ENCODE data around the gene CYP26B1. TPM values are rescaled to one million over a fixed set of nuclear protein-coding genes. Genes with fewer than 3 reads are reported as not detected.

Gene CYP26B1
- total RNA-seq, 1 experiment from 2014 or later: 1.7 TPM

DNA sequence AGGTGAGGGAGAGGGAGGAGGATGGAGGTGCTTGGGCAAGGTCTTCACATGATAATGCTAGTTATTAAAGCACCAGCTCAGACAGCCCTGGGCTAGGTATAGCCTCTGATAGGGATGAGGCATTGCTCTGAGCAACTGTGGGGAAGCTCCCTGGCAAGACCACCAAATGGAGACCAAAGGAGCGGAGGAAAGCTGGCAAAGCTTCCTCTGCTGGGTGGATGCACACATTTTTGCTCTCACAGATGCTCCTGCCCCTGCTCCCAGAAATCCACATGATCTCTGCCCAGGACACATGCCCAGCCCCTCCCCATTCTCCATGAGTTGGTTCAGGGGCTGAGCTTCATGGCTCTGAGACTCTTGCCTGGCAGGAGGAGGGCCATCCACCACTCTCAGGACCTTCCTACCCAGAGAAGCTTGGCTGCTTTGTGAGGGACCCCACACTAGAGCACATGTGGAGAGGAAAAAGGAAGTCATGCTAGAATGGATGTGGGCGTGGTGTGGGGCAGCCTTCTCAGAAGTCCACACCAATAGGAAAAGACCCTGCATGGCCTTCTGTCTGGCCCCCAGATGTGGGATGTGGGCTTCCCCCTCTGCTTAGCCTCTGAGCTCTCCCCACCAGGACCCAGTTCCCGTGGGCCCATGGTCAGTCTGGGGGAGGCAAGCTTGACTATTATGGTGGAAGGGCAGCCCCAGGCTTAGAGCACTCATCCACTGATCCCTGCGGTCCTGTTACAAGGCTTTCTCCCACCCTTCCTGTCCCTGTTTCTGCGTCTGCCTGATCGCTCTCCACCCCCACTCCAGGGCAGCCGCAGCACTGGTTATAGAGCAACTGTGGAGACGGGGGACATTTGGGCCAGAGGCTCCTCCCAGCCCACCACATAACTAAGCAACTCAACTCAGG lies 10.5 kb upstream of the CYP26B1 start:
- no peak overlapping the region for H3K4me3 Mint-ChIP-seq (ENCODE audit: unreplicated experiment)
- DNase-seq: no peak
- H3K4me1 ChIP-seq: no peaks in the 10 kb centered on the region
- ChIA-PET POLR2A (no interaction called here), CTCF (no interaction called here)
- H3K36me3 Mint-ChIP-seq (ENCODE audit: insufficient read depth, unreplicated experiment): no peaks in the 10 kb centered on the region
- H3K36me3 ChIP-seq (ENCODE audit: control insufficient read depth, insufficient read depth, low read length): no peaks in the 10 kb centered on the region
- H3K27ac Mint-ChIP-seq (ENCODE audit: unreplicated experiment): no peak overlapping the region
- H3K27me3 Mint-ChIP-seq (ENCODE audit: insufficient read depth, unreplicated experiment): peaks cover 11% of the 10 kb centered on the region
- H3K4me3 ChIP-seq (ENCODE audit: low read depth, low read length): no peak overlapping the region
- intact Hi-C loops (cut with micrococcal nuclease; ENCODE audit: unreplicated experiment): no loop called here
- TF ChIP-seq, protein P1, sequence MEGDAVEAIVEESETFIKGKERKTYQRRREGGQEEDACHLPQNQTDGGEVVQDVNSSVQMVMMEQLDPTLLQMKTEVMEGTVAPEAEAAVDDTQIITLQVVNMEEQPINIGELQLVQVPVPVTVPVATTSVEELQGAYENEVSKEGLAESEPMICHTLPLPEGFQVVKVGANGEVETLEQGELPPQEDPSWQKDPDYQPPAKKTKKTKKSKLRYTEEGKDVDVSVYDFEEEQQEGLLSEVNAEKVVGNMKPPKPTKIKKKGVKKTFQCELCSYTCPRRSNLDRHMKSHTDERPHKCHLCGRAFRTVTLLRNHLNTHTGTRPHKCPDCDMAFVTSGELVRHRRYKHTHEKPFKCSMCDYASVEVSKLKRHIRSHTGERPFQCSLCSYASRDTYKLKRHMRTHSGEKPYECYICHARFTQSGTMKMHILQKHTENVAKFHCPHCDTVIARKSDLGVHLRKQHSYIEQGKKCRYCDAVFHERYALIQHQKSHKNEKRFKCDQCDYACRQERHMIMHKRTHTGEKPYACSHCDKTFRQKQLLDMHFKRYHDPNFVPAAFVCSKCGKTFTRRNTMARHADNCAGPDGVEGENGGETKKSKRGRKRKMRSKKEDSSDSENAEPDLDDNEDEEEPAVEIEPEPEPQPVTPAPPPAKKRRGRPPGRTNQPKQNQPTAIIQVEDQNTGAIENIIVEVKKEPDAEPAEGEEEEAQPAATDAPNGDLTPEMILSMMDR (IDR thresholded peaks at IDR 0.05; ENCODE audit: insufficient read depth in 1 of 2, low read depth in 1 of 2, low read length in 1 of 2, severe bottlenecking in 1 of 2, unreplicated experiment in 1 of 2): no peak
- H3K9me3 Mint-ChIP-seq (ENCODE audit: unreplicated experiment): no peaks in the 10 kb centered on the region
- no TSS peak for BruUV-seq (replicated peaks)
- H3K9me3 ChIP-seq: no peaks in the 10 kb centered on the region
- no peaks in the 10 kb centered on the region for H3K4me1 Mint-ChIP-seq (ENCODE audit: low read depth, unreplicated experiment)
- H3K27me3 ChIP-seq (replicated peaks; ENCODE audit: control insufficient read depth, insufficient read depth, low read length): no peaks in the 10 kb centered on the region

DNA sequence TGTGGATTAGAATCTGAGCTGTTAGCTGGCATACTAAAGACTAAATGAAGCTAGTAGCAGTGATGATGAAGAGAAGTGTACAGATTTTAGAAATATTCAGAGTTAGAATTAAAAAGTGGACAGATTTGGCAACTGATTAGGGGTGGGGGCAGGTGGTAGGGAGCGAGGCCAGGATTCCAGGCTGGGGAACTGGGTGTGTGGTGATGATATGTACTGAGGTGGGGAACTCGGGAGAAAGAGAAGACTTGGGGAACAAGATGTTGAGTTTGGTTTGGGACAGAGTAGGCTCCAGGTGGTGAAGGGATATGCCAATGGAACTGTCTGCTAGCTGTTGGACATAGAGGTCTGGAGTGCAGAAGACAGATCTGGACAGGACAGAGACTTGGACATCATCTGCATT lies 9.2 kb upstream of the CYP26B1 start:
- no peaks in the 10 kb centered on the region for H3K27me3 ChIP-seq (replicated peaks; ENCODE audit: control insufficient read depth, insufficient read depth, low read length)
- Mint-ChIP-seq H3K4me3 (ENCODE audit: unreplicated experiment) (no peak overlapping the region), H3K4me1 (ENCODE audit: low read depth, unreplicated experiment) (no peaks in the 10 kb centered on the region), H3K27ac (ENCODE audit: unreplicated experiment) (no peak overlapping the region), H3K36me3 (ENCODE audit: insufficient read depth, unreplicated experiment) (no peaks in the 10 kb centered on the region), H3K27me3 (ENCODE audit: insufficient read depth, unreplicated experiment) (peaks cover 7% of the 10 kb centered on the region), H3K9me3 (ENCODE audit: unreplicated experiment) (no peaks in the 10 kb centered on the region)
- intact Hi-C loops (cut with micrococcal nuclease; ENCODE audit: unreplicated experiment): no loop called here
- H3K9me3 ChIP-seq: no peaks in the 10 kb centered on the region
- H3K36me3 ChIP-seq (ENCODE audit: control insufficient read depth, insufficient read depth, low read length): no peaks in the 10 kb centered on the region
- POLR2A ChIA-PET: no interaction called here
- CTCF ChIA-PET: interaction anchor here (0.7 kb wide), 1 partner anchor 233 kb away, joined by 3 read pairs; no protein-coding TSS in a partner anchor
- TF ChIP-seq, protein P1 (IDR thresholded peaks at IDR 0.05; ENCODE audit: insufficient read depth in 1 of 2, low read depth in 1 of 2, low read length in 1 of 2, severe bottlenecking in 1 of 2, unreplicated experiment in 1 of 2): no peak
- no peak for DNase-seq
- no peaks in the 10 kb centered on the region for H3K4me1 ChIP-seq
- no peak overlapping the region for H3K4me3 ChIP-seq (ENCODE audit: low read depth, low read length)
- no TSS peak for BruUV-seq (replicated peaks)

DNA sequence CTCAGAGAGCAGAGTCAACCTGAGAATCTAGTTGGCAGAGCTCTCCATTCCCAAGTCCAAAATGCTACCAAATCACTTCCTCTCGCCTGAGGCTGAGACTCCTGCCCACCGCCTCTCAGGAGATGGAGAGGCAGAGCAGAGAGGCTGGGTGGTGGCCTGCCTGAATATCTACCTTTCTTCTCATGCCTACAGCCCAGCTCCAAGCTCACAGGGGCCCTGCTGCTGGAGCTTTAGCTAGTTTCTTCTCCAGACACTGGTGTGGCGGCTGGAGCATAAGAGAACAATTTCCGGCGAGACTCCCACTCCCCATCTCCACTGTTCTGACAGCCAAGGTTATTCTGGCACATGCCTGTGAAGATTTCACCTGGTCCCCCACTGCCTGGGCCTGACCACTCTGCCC lies 8.1 kb upstream of the CYP26B1 start:
- H3K4me3 Mint-ChIP-seq (ENCODE audit: unreplicated experiment): no peak overlapping the region

More for the DNA sequence above, 8.1 kb upstream of the CYP26B1 start:
- Mint-ChIP-seq H3K4me1 (ENCODE audit: low read depth, unreplicated experiment) (no peaks in the 10 kb centered on the region), H3K36me3 (ENCODE audit: insufficient read depth, unreplicated experiment) (no peaks in the 10 kb centered on the region), H3K27me3 (ENCODE audit: insufficient read depth, unreplicated experiment) (peaks cover 7% of the 10 kb centered on the region), H3K27ac (ENCODE audit: unreplicated experiment) (no peak overlapping the region), H3K9me3 (ENCODE audit: unreplicated experiment) (no peaks in the 10 kb centered on the region)
- intact Hi-C loops (cut with micrococcal nuclease; ENCODE audit: unreplicated experiment): no loop called here
- no peaks in the 10 kb centered on the region for H3K36me3 ChIP-seq (ENCODE audit: control insufficient read depth, insufficient read depth, low read length)
- H3K27me3 ChIP-seq (replicated peaks; ENCODE audit: control insufficient read depth, insufficient read depth, low read length): no peaks in the 10 kb centered on the region
- ChIA-PET CTCF (interaction anchor here (0.6 kb wide), 1 partner anchor 20 kb away, joined by 3 read pairs; no protein-coding TSS in a partner anchor), POLR2A (no interaction called here)
- no peak overlapping the region for H3K4me3 ChIP-seq (ENCODE audit: low read depth, low read length)
- no peaks in the 10 kb centered on the region; the same call in 1 of the 2 replicates for H3K4me1 ChIP-seq
- DNase-seq: no peak
- BruUV-seq (replicated peaks): no TSS peak
- TF ChIP-seq, protein P1 (IDR thresholded peaks at IDR 0.05; ENCODE audit: insufficient read depth in 1 of 2, low read depth in 1 of 2, low read length in 1 of 2, severe bottlenecking in 1 of 2, unreplicated experiment in 1 of 2): no peak
- no peaks in the 10 kb centered on the region for H3K9me3 ChIP-seq
